ENCODE measurements around the gene SPAG17.
A peak's percentile ranks its signal among the peaks of the same experiment; 100 is the strongest.
"Not testable (repeated sequence)": the region's sequence is repeated elsewhere in the genome, so short reads cannot be mapped to it uniquely, and the experiment has no call there.

SPAG17 gene

DNA sequence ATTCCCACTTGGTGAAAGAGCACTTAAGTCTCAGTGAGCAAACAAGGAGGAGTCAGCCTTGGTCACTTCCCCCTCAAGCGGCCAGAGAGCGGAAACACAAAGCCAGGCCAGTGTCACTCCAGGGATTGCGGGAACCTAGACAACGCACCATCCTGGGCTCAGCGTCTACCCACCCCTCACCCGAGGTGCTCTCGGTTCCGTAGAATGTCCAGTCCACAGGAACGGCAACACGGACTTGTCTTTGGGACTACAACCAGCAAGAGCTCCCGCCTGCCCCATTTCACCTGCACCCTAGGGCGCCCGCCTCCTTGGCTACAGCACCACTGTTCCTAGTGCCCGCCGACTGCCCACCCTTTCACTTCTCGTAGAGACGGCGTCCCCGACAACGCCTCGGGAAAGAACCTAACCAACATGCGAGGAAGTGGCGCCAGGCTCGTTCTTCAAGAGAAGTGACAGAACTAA, 256.1 kb downstream of the SPAG17 start:
- peaks cover 56% of the 10 kb centered on the region for H3K36me3 Mint-ChIP-seq (ENCODE audit: low read depth)
- H3K4me1 Mint-ChIP-seq (ENCODE audit: low read depth): peaks cover 59% of the 10 kb centered on the region
- no peaks in the 10 kb centered on the region for H3K9me3 Mint-ChIP-seq
- H3K4me3 Mint-ChIP-seq: peak overlapping the region; percentile 97
- H3K27me3 Mint-ChIP-seq: no peaks in the 10 kb centered on the region
- no peak for DNase-seq
- peak overlapping the region; percentile 96 for H3K27ac Mint-ChIP-seq

DNA sequence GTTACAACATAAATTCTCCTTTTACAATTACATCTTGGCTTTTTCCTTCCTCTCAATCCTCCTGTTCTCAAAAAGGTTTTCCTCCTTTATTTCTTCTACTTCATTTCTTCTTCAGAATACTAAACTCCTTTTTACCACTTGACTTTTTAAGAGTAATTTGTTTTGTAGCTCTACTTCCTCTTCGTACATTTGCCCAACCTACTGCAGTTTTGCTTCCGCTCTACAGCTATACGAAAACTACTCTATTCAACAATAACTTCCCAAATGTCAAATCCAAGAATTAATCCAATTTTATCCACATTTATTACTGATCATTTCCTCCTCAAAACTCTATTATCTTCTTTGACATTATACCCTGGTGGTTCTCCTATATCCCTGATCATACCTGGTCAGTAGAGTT, 259.0 kb downstream of the SPAG17 start:
- H3K27ac Mint-ChIP-seq: no peak overlapping the region

DNA sequence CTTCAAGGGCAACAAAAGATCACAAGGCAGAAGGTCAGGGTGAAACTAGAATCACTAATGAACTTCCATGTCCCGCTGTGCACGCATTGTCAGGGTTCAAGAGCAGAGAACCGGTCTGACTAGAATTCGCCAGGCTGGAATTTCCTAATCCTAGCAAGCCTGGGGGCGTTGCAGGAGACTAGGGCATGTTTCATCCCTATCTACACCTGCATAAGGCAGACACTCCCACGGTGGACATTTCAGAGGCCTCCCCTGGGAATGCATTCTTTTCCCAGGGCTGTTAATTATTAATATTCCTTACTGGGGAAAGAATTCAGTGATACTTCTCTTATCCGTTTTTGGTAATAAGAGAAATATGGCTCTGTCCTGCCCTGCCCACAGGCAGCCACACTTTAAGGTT, 262.3 kb downstream of the SPAG17 start:
- not testable (repeated sequence) for H3K4me3 Mint-ChIP-seq, DNase-seq, H3K9me3 Mint-ChIP-seq, H3K27ac Mint-ChIP-seq, H3K27me3 Mint-ChIP-seq
- peaks cover 27% of the 10 kb centered on the region for H3K36me3 Mint-ChIP-seq (ENCODE audit: low read depth)
- H3K4me1 Mint-ChIP-seq (ENCODE audit: low read depth): peaks cover 18% of the 10 kb centered on the region

More for the DNA sequence above, 259.0 kb downstream of the SPAG17 start:
- Mint-ChIP-seq H3K36me3 (ENCODE audit: low read depth) (peaks cover 31% of the 10 kb centered on the region), H3K9me3 (no peaks in the 10 kb centered on the region), H3K4me1 (ENCODE audit: low read depth) (peaks cover 34% of the 10 kb centered on the region), H3K27me3 (no peaks in the 10 kb centered on the region), H3K4me3 (no peak overlapping the region)
- no peak for DNase-seq

DNA sequence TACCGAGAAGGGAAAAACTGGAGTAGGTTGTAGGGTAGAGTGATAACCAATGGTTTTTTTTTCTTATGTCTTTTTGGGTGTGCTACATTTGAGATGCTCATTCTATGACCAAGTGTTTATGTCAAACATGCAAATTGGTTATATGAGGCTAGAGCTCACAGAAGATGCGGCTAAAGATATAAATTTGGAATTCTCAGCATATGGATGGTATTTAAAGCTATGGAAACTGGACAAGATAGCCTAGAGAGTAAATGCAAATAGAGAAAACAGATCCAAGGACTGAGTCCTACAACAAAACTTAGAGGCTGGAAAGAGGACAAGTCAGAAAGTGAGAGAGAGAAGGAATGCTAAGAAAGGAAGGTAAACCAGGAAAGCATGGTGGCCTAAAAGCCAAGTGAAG, 263.0 kb downstream of the SPAG17 start:
- Mint-ChIP-seq H3K27ac (no peak overlapping the region), H3K9me3 (no peaks in the 10 kb centered on the region), H3K27me3 (no peaks in the 10 kb centered on the region), H3K4me1 (ENCODE audit: low read depth) (peaks cover 12% of the 10 kb centered on the region), H3K4me3 (no peak overlapping the region), H3K36me3 (ENCODE audit: low read depth) (peaks cover 34% of the 10 kb centered on the region)
- no peak for DNase-seq

DNA sequence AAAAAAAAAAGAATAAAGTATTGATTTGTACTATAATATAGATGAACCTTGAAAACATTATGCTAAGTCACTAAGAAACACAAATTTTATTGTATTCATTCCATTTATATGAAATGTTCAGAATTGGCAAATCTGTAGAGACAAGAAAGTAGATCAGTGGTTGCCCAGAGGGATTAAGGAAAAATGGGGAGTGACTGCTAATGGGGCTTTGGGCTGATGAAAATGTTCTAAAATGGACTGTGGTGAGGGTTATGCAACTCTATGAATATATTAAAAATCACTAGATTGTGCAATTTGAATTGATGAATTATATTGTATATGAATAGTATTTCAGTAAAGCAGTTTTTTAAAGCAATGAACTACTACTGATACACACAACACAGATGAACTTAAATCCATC, 265.7 kb downstream of the SPAG17 start:
- Mint-ChIP-seq H3K4me1 (ENCODE audit: low read depth) (no peaks in the 10 kb centered on the region), H3K4me3 (no peak overlapping the region), H3K36me3 (ENCODE audit: low read depth) (peaks cover 58% of the 10 kb centered on the region), H3K9me3 (no peaks in the 10 kb centered on the region), H3K27ac (no peak overlapping the region), H3K27me3 (no peaks in the 10 kb centered on the region)
- no peak for DNase-seq

DNA sequence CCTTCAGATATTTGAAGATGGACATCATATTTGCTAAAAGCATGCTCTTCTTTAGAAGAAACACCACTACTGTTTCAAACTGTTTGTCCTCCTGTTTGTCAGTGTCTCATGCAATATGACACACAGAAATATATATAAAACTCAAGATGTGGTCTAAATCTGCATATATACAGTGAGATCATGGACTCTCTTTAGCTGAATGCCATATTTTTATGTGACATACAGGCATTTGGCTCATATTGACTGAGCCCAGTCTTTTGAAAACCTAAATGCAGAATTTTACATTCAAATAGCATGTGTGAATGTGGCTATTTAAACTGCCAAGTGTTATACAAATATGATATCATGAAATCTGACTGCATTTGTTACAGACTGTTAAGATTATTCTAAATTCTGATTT, 274.0 kb downstream of the SPAG17 start:
- no peak overlapping the region for H3K27ac Mint-ChIP-seq
- H3K4me3 Mint-ChIP-seq: no peak overlapping the region
- H3K27me3 Mint-ChIP-seq: no peaks in the 10 kb centered on the region
- H3K36me3 Mint-ChIP-seq (ENCODE audit: low read depth): peaks cover 87% of the 10 kb centered on the region
- no peaks in the 10 kb centered on the region for H3K9me3 Mint-ChIP-seq
- peaks cover 3% of the 10 kb centered on the region for H3K4me1 Mint-ChIP-seq (ENCODE audit: low read depth)
- DNase-seq: no peak

DNA sequence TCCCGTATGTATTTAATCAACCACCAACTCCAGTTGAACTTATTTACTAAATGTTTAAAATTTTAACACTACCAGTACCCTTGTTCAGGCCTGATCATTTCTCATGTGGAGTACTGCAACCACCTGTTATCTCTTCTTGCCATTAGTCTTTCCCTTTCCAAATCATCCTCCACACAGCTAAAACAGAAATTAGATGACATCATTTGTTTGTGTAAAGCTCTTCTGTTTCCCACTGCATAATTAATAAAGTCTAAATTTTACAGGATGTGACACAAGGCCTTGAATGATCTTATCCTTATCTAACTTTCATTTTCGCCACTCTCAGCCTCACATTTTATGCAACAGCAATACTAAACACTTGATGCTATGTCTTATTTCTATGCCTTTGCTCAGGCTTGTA, 280.0 kb downstream of the SPAG17 start:
- H3K36me3 Mint-ChIP-seq (ENCODE audit: low read depth): peaks cover 84% of the 10 kb centered on the region

DNA sequence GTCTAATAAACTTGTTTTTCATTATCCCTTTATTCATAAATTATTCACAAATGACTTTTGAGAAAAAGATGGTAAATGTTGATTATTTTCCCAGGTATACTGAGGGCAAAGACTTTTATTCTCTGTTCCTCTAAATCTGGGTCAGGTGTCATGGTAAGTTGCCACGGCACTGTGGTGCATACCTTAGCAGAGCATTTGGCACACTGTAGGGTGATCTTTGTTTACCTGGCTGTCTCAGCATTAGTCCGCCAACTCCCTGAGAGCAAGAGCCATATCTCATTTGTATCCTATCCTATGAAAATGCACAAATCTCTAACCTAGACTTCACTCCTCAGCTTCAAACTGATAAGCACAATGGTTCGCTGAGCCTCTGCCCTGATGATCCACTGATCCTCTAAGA, 280.5 kb downstream of the SPAG17 start:
- peaks cover 1% of the 10 kb centered on the region for H3K4me1 Mint-ChIP-seq (ENCODE audit: low read depth)
- H3K27me3 Mint-ChIP-seq: no peaks in the 10 kb centered on the region
- no peak for DNase-seq
- no peak overlapping the region for H3K27ac Mint-ChIP-seq
- peaks cover 85% of the 10 kb centered on the region for H3K36me3 Mint-ChIP-seq (ENCODE audit: low read depth)
- no peaks in the 10 kb centered on the region for H3K9me3 Mint-ChIP-seq
- H3K4me3 Mint-ChIP-seq: no peak overlapping the region

More for the DNA sequence above, 280.0 kb downstream of the SPAG17 start:
- no peak for DNase-seq
- H3K4me1 Mint-ChIP-seq (ENCODE audit: low read depth): peaks cover 1% of the 10 kb centered on the region
- H3K4me3 Mint-ChIP-seq: no peak overlapping the region
- H3K9me3 Mint-ChIP-seq: no peaks in the 10 kb centered on the region
- no peak overlapping the region for H3K27ac Mint-ChIP-seq
- H3K27me3 Mint-ChIP-seq: no peaks in the 10 kb centered on the region
